NCI-H524 treated with DMSO at 0.1 percent for 48 hours (cell line): ENCODE data around the gene ATP1B2.
A peak's percentile ranks its signal among the peaks of the same experiment; 100 is the strongest.

Source experiments
- DNase-seq: peaks from one replicate; lab custom pipeline; 2025; lab: John Stamatoyannopoulos, UW

The ATP1B2 gene

GRCh38 chr17:7685533-7686221, 35.0 kb downstream of the ATP1B2 start:
- DNase-seq: peak; percentile 33

GRCh38 chr17:7686222-7687071, 35.7 kb downstream of the ATP1B2 start:
- peak; percentile 29 for DNase-seq

- peak; percentile 29 for DNase-seq
Observed at GRCh38 chr17:7687072-7687907, 36.6 kb downstream of the ATP1B2 start, which contains the start of gene TP53. Gene TP53, minus strand, starts transcription at chr17:7687490. Its CDS starts 10,896 bp downstream, at chr17:7676594.

DNA sequence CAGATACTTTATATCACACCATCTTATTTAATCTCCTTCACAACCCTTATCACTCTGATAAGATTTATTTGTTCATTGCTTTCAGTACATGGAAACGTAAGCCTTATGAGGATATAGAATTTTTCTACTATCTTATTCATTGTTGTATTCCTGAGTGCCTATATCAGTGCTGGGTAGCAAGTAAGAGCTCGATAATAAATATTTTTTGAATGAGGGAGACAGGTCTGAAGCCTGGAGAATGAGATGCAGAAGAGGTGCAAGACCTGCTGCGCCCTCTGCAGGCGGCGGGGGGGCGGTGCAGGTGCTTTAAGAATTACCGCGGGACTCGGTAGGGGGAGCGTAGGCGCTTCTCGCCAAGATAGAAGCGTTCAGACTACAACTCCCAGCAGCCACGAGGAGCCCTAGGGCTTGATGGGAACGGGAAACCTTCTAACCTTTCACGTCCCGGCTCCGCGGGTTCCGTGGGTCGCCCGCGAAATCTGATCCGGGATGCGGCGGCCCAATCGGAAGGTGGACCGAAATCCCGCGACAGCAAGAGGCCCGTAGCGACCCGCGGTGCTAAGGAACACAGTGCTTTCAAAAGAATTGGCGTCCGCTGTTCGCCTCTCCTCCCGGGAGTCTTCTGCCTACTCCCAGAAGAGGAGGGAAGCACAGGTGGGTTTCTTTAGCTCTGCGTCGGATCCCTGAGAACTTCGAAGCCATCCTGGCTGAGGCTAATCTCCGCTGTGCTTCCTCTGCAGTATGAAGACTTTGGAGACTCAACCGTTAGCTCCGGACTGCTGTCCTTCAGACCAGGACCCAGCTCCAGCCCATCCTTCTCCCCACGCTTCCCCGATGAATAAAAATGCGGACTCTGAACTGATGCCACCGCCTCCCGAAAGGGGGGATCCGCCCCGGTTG, 37.4 kb downstream of the ATP1B2 start, which contains the start of gene WRAP53:
TSS of gene WRAP53 (plus strand) at position 570 of the 900 bp plus-strand sequence. CDS start at position 742, 172 bp downstream.
- peak; percentile 76 for DNase-seq

DNA sequence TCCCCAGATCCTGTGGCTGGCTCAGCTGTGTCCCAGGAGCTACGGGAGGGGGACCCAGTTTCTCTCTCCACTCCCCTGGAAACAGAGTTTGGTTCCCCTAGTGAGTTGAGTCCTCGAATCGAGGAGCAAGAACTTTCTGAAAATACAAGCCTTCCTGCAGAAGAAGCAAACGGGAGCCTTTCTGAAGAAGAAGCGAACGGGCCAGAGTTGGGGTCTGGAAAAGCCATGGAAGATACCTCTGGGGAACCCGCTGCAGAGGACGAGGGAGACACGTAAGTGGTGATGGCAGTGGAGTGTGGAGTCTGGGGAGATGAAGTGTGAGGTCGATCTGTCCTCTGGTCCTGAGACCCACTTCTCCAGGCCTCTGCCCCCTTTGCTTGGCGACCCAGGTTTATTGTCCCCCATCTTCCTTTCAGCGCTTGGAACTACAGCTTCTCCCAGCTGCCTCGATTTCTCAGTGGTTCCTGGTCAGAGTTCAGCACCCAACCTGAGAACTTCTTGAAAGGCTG, 38.1 kb downstream of the ATP1B2 start:
- DNase-seq: no peak

- peak; percentile 50 for DNase-seq
Observed at GRCh38 chr17:7695586-7695985, 44.9 kb downstream of the ATP1B2 start.

DNA sequence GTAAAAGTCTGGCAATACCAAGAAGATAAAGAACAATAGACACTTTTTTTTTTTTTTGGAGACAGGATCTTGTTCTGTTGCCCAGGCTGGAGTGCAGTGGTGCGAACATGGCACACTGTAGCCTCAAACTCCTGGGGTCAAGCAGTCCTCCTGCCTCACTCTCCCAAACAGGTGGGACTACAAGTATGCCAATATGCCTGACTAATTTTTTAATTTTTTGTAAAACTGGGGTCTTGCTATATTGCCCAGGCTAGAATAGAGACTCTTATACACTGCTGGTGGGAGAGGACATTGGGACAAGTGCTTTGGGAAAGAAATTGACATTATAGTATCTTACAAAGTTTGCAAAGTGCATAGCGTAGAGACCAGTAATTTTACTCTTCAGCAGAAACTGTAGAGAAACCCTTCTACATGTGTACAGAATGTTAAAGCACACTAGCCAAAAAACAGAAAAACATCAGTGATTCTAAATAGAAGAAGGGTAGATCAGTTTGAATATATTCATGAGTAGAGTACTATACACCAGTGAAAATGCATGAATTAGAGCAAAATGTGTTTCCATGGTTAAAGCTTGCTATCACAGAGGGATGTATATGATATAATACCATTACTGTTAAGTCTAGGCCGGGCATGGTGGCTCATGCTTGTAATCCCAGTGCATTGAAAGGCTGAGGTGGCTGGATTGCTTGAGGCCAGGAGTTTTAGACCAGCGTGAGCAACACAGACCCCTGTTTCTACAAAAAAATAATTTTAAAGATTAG, 47.3 kb downstream of the ATP1B2 start:
- DNase-seq: no peak

GRCh38 chr17:7700510-7700909, 49.8 kb downstream of the ATP1B2 start:
- DNase-seq: no peak

DNA sequence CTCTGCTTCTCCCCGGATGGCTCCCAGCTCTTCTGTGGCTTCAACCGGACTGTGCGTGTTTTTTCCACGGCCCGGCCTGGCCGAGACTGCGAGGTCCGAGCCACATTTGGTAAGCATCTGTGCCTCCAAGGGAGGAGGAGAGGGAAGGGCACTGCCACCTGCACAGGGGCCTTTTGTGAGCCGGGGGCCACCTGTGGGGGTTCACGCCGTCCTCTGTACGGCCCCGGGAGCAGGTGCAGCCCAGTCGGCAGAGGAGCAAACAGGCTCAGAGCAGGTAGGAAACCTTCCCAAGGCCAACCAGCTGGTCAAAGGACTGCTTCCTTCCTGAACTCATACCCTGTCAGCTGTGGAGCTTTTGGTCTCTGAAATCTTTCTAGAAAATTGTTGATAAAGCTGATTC, 51.0 kb downstream of the ATP1B2 start:
- DNase-seq: no peak

DNA sequence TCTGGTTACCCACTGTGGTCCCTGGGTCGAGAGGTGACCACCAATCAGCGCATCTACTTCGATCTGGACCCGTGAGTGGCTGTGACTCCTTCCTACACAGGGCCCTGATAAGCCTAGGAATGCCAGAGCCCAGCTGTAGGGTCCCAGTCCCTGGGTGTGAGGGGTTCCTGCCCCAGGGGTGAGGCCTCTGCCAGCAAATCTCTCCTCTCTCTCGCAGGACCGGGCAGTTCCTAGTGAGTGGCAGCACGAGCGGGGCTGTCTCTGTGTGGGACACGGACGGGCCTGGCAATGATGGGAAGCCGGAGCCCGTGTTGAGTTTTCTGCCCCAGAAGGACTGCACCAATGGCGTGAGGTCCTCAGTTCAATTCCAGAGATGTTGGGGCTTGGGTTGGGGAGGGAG, 52.0 kb downstream of the ATP1B2 start:
- DNase-seq: no peak

DNA sequence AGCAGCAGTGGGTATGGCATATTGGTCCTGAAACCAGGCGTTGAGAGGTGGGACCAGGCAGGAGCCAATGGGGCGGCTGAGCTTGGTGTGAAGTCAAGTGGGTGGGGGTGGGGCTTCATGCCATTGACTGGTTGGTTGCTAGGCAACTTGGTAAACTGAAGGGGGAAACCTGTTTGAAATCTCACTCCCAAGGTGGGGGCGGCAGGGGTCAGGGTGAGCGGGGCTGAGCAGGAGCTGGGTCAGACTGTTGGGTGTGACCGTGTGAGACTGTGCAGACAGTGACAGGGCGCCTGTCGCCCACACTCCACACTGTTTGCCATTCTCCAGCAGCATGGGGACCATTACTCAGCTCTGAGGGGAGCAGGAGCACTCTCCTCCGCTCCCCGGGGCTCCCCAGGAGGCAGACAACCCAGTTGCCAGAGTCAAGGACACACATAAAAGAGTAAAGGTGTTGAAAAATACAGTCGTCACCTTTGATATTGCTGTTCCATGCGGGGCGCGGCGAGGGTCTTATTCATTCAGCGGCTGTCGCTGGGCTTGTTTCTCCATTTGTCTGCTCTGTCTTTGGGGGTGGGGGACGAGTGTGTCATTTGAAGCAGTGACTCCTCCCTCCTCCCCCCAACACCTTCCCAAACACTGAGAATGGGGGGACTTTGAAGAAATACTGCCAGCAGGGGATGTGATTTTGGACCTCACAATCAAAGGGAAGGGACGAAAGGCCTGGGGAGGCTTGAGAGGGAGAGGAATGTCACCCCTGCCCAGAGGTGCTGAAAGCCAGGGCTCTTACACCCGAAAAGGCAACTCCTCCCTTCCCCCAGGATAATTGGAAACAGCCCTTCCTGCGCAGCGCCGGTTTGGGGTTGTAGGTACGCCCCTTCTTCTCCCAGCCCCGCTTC, 53.1 kb downstream of the ATP1B2 start:
- DNase-seq: no peak

- DNase-seq: no peak
Observed at GRCh38 chr17:7704601-7705268, 54.0 kb downstream of the ATP1B2 start, which contains the start of gene EFNB3. Gene EFNB3, plus strand, starts transcription at chr17:7705202. Its CDS starts 397 bp downstream, at chr17:7705599.

DNA sequence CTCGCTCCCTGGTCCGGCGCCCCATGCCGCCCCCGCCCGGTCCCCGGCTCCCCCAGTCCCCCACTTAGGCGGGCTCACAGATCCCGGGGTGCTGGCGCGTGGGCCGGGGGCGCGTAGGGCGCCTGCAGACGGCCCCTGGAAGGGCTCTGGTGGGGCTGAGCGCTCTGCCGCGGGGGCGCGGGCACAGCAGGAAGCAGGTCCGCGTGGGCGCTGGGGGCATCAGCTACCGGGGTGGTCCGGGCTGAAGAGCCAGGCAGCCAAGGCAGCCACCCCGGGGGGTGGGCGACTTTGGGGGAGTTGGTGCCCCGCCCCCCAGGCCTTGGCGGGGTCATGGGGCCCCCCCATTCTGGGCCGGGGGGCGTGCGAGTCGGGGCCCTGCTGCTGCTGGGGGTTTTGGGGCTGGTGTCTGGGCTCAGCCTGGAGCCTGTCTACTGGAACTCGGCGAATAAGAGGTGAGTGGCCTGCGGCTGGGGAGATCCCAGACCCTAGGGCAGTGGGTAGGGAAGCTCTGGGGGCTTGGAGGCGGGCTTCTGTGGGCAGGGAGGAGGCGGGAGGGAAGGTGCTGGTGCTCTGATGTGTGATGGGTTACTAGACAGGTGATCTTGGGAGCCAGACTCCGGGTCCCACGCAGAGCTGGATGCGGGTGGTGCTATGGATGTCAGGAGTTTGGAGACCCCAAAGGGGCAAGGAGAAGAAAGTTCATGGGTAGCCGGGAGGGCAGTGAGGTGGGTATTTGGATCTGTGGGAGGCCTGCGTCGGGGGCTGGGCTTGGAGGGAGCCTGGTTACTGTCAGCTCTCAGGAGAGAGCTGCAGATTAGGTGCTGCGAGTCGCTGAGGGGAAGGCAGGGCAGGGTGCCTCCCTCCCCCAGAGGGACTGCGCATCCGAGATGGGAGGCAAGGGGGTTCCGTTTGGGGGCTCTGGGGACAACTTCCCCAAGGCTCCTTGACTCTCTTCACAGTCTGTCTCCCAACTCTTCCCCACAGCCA, 54.8 kb downstream of the ATP1B2 start:
- DNase-seq: no peak

GRCh38 chr17:7706631-7707354, 56.1 kb downstream of the ATP1B2 start:
- DNase-seq: no peak
